WTC11 (cell line): ENCODE results near the gene CABP7.

Experiments
- ATF3 ChIP-seq: sonication (generic); formaldehyde crosslinking; conservative IDR thresholded peaks from 2 replicates; pipeline ENCODE4 v1.8.1; 2022; ENCODE audit warnings: mild to moderate bottlenecking, missing genetic modification reagents
- CBFB ChIP-seq: sonication (generic); formaldehyde crosslinking; IDR thresholded peaks from 2 replicates; pipeline ENCODE4 v1.8.1; 2022; ENCODE audit warnings: mild to moderate bottlenecking, low read depth, missing genetic modification reagents
- JUN ChIP-seq: sonication (generic); formaldehyde crosslinking; IDR thresholded peaks from 2 replicates; pipeline ENCODE4 v1.8.0; 2023; ENCODE audit warnings: mild to moderate bottlenecking, missing genetic modification reagents
- TF ChIP-seq, protein P1 (sequence below): fragments of 200-600 bp; IDR thresholded peaks from 2 replicates; pipeline ENCODE4 v1.8.0; 2022; ENCODE audit warnings: antibody characterized with exemption
- TF ChIP-seq, protein P2 (sequence below): sonication (generic); formaldehyde crosslinking; IDR thresholded peaks from 2 replicates; pipeline ENCODE4 v1.8.1; 2023; ENCODE audit warnings: mild to moderate bottlenecking, missing genetic modification reagents, moderate library complexity
- TF ChIP-seq, protein P3 (sequence below): sonication (generic); formaldehyde crosslinking; IDR thresholded peaks from 2 replicates; pipeline ENCODE4 v1.8.0; 2022; ENCODE audit warnings: mild to moderate bottlenecking, missing genetic modification reagents

- TF ChIP-seq, protein P1, sequence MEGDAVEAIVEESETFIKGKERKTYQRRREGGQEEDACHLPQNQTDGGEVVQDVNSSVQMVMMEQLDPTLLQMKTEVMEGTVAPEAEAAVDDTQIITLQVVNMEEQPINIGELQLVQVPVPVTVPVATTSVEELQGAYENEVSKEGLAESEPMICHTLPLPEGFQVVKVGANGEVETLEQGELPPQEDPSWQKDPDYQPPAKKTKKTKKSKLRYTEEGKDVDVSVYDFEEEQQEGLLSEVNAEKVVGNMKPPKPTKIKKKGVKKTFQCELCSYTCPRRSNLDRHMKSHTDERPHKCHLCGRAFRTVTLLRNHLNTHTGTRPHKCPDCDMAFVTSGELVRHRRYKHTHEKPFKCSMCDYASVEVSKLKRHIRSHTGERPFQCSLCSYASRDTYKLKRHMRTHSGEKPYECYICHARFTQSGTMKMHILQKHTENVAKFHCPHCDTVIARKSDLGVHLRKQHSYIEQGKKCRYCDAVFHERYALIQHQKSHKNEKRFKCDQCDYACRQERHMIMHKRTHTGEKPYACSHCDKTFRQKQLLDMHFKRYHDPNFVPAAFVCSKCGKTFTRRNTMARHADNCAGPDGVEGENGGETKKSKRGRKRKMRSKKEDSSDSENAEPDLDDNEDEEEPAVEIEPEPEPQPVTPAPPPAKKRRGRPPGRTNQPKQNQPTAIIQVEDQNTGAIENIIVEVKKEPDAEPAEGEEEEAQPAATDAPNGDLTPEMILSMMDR, result no peak
- TF ChIP-seq CBFB (CRISPR knock-in tag) (no peak), ATF3 (no peak), JUN (CRISPR knock-in tag) (no peak)
- TF ChIP-seq, protein P2, sequence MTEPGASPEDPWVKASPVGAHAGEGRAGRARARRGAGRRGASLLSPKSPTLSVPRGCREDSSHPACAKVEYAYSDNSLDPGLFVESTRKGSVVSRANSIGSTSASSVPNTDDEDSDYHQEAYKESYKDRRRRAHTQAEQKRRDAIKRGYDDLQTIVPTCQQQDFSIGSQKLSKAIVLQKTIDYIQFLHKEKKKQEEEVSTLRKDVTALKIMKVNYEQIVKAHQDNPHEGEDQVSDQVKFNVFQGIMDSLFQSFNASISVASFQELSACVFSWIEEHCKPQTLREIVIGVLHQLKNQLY (CRISPR knock-in tag), result no peak
- TF ChIP-seq, protein P3, sequence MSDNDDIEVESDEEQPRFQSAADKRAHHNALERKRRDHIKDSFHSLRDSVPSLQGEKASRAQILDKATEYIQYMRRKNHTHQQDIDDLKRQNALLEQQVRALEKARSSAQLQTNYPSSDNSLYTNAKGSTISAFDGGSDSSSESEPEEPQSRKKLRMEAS (CRISPR knock-in tag), result no peak
Measured at GRCh38 chr22:29679316-29679715, 40.5 kb upstream of the CABP7 start.
